HepG2 (cell line): Measurements from ENCODE around the gene PLB1. TPM values are rescaled to one million over a fixed set of nuclear protein-coding genes. Genes with fewer than 3 reads are reported as not detected.

Source experiments
- AKNA ChIP-seq: sonication (generic); formaldehyde crosslinking; IDR thresholded peaks from 2 replicates; pipeline ENCODE4 v1.4.0; 2020; ENCODE audit warnings: missing genetic modification reagents, borderline replicate concordance
- BRF2 ChIP-seq: sonication (generic); formaldehyde crosslinking; IDR thresholded peaks from 2 replicates; pipeline ENCODE4 v1.8.1; 2022; ENCODE audit warnings: mild to moderate bottlenecking, missing genetic modification reagents
- CENPT ChIP-seq: sonication (generic); formaldehyde crosslinking; IDR thresholded peaks from 2 replicates; pipeline ENCODE4 v1.8.0; 2022; ENCODE audit warnings: low read depth, mild to moderate bottlenecking, moderate library complexity, missing genetic modification reagents
- FOXC1 ChIP-seq: sonication (generic); formaldehyde crosslinking; IDR thresholded peaks from 2 replicates; pipeline ENCODE4 v1.8.0; 2022; ENCODE audit warnings: mild to moderate bottlenecking, missing genetic modification reagents, borderline replicate concordance
- KDM2A ChIP-seq: sonication (generic); formaldehyde crosslinking; IDR thresholded peaks from 2 replicates; pipeline ENCODE4 v1.4.0; 2020; ENCODE audit warnings: low read depth, missing genetic modification reagents, borderline replicate concordance
- KLF16 ChIP-seq, 2 experiments: sonication (generic) in 1 of 2; formaldehyde crosslinking in 1 of 2; IDR thresholded peaks; 2 replicates each; pipeline versions ENCODE4 v1.6.1 to v1.8.0; 2016 to 2023; ENCODE audit warnings: missing genetic modification reagents in 2 of 2, missing compliant biosample characterization in 1 of 2
- NFKB2 ChIP-seq: sonication (generic); formaldehyde crosslinking; IDR thresholded peaks from 2 replicates; pipeline ENCODE4 v1.4.0; 2020; ENCODE audit warnings: missing genetic modification reagents, borderline replicate concordance
- POLR2A ChIP-seq, 2 experiments: IDR thresholded peaks; 2 replicates each; pipeline ENCODE4 v1.6.1; 2011; ENCODE audit warnings: low read depth in 2 of 2, low read length in 2 of 2, mild to moderate bottlenecking in 1 of 2, moderate library complexity in 1 of 2; ENCODE audit not compliant: insufficient read depth in 1 of 2
- ZSCAN21 ChIP-seq: sonication (generic); formaldehyde crosslinking; IDR thresholded peaks from 2 replicates; pipeline ENCODE4 v1.8.0; 2022; ENCODE audit warnings: mild to moderate bottlenecking, missing genetic modification reagents, moderate library complexity, borderline replicate concordance
- polyA plus RNA-seq, 8 experiments: library from polyadenylated mRNA; depleted of rRNA in 3 of 8; stranded (reverse) in 7 of 8; unstranded in 1 of 8; fragments of >200 nt; fragmentation: Illumina TruSeq in 4 of 8; extraction: Trizol in 4 of 8; gene quantifications; 2 replicates each; pipeline versions ENCODE4 v1.2.1 to v1.2.3, GENCODE V29; 2011 to 2016; ENCODE audit warnings: low read depth in 4 of 8, missing spikeins in 1 of 8, mixed read lengths in 1 of 8; ENCODE audit not compliant: insufficient read depth in 1 of 8
- total RNA-seq, 5 experiments: library from RNA; depleted of rRNA; stranded (reverse); fragments of >200 nt; fragmentation: Illumina TruSeq; extraction: Trizol; gene quantifications; 2 replicates each; pipeline ENCODE4 v1.2.3, GENCODE V29; 2016; ENCODE audit warnings: low read depth in 1 of 5

The PLB1 gene
- total and polyA plus RNA-seq, 2 of the 13 experiments (the other 11 are each of a cell fraction or from before 2014, with no cell fraction given), result 0.20 to 1.8 TPM

- TF ChIP-seq AKNA (CRISPR knock-in tag) (no peak), KDM2A (CRISPR knock-in tag) (no peak), FOXC1 (CRISPR knock-in tag) (no peak), CENPT (CRISPR knock-in tag) (no peak), POLR2A (IDR thresholded peaks at IDR 0.05; ENCODE audit: insufficient read depth in 1 of 2, low read depth in 2 of 2, low read length in 2 of 2) (no peak), NFKB2 (CRISPR knock-in tag) (no peak), BRF2 (no peak), KLF16 (CRISPR knock-in tag; IDR thresholded peaks at IDR 0.05) (no peak), ZSCAN21 (CRISPR knock-in tag) (no peak)
Measured at GRCh38 chr2:28486526-28486925, 9.3 kb upstream of the PLB1 start (continued).
